GM12878 (cell line): Measurements from ENCODE around the gene FHOD3. TPM values are rescaled to one million over a fixed set of nuclear protein-coding genes. Genes with fewer than 3 reads are reported as not detected.

Experiments used
- ATAC-seq: fragments of 200-7000 bp; cut with Tn5 transposase; 3 replicates; pipeline ENCODE4 v1.9.1; 2020; ENCODE audit warnings: mild to moderate bottlenecking, moderate library complexity
- BruUV-seq: library from RNA; stranded (reverse); fragments of 400-500 nt; replicated peaks from 2 replicates; lab custom pipeline; 2021; lab: Mats Ljungman, UMichigan
- CTCF ChIA-PET: fragments of 300-600 bp; sonication (Branson Sonifier 250); formaldehyde crosslinking; extraction: SDS; loops from one replicate; lab custom pipeline; 2021; ENCODE audit warnings: inconsistent platforms; lab: Yijun Ruan, JAX
- POLR2A ChIA-PET: fragments of 350-600 bp; formaldehyde crosslinking; extraction: SDS; loops from one replicate; lab custom pipeline; 2021; ENCODE audit warnings: inconsistent platforms; lab: Charles Lee
- RAD21 ChIA-PET: fragments of 300-600 bp; sonication (Branson Sonifier 250); formaldehyde crosslinking; loops from one replicate; lab custom pipeline; 2023; ENCODE audit warnings: antibody characterized with exemption; ENCODE audit not compliant: unreplicated experiment; lab: Charles Lee
- SMC1A ChIA-PET: fragments of 300-600 bp; sonication (Branson Sonifier 250); formaldehyde crosslinking; loops from one replicate; lab custom pipeline; 2023; ENCODE audit not compliant: unreplicated experiment, uncharacterized antibody; lab: Charles Lee
- DNase-seq: peaks from one replicate; pipeline ENCODE4 v3.0.0-alpha.2; 2011; ENCODE audit warnings: low read depth, low spot score
- FAIRE-seq: peaks from 3 replicates; lab custom pipeline; 2011; peaks lifted over from hg19 to GRCh38; lab: Jason Lieb, UNC
- H2AFZ ChIP-seq: 2 replicates; pipeline ENCODE4 v1.6.0; 2011; ENCODE audit warnings: low read depth, low read length, control low read depth; ENCODE audit not compliant: control insufficient read depth
- H3K27ac ChIP-seq: 2 replicates; pipeline ENCODE4 v1.5.1; 2011; ENCODE audit warnings: control low read depth; ENCODE audit not compliant: control insufficient read depth, insufficient read depth
- H3K27me3 ChIP-seq, 2 experiments: replicated peaks in 1 of 2; 2 replicates each; pipeline versions ENCODE4 v1.6.0 to v1.6.1; 2011; ENCODE audit warnings: low read length in 1 of 2; ENCODE audit not compliant: control insufficient read depth in 2 of 2, insufficient read depth in 2 of 2
- H3K36me3 ChIP-seq, 2 experiments: 2 replicates each; pipeline ENCODE4 v1.5.1; 2011; ENCODE audit warnings: low read length in 1 of 2; ENCODE audit not compliant: control insufficient read depth in 2 of 2, insufficient read depth in 2 of 2
- H3K4me1 ChIP-seq: 2 replicates; pipeline ENCODE4 v1.6.1; 2011; ENCODE audit warnings: mild to moderate bottlenecking, low read length, moderate library complexity, mixed read lengths; ENCODE audit not compliant: control insufficient read depth, insufficient read depth
- H3K4me2 ChIP-seq: 2 replicates; pipeline ENCODE4 v1.6.0; 2011; ENCODE audit warnings: control low read depth; ENCODE audit not compliant: control insufficient read depth, insufficient read depth
- H3K4me3 ChIP-seq: fragments of 200-600 bp; sonication (generic); 2 replicates; pipeline ENCODE4 v1.5.1; 2016
- H3K79me2 ChIP-seq: 2 replicates; pipeline ENCODE4 v1.6.0; 2011; ENCODE audit warnings: low read length; ENCODE audit not compliant: control insufficient read depth, insufficient read depth
- H3K9ac ChIP-seq: 2 replicates; pipeline ENCODE4 v1.8.0; 2011; ENCODE audit warnings: low read length, control low read depth, mixed read lengths; ENCODE audit not compliant: control insufficient read depth, insufficient read depth
- H3K9me3 ChIP-seq: replicated peaks from 3 replicates; pipeline ENCODE4 v1.5.1; 2011; ENCODE audit warnings: mild to moderate bottlenecking, low read length; ENCODE audit not compliant: control insufficient read depth, insufficient read depth
- H4K20me1 ChIP-seq: 2 replicates; pipeline ENCODE4 v1.6.0; 2011; ENCODE audit not compliant: control insufficient read depth, insufficient read depth
- CBX3 ChIP-seq: fragments of 200-600 bp; sonication (generic); IDR thresholded peaks from 2 replicates; pipeline ENCODE4 v1.6.1; 2016; ENCODE audit warnings: low read depth, borderline replicate concordance
- TBL1XR1 ChIP-seq: IDR thresholded peaks from 2 replicates; pipeline ENCODE4 v1.6.1; 2012; ENCODE audit warnings: low read depth, low read length, improper control_type of control experiment
- WGBS: methylation state at CpG from one replicate; pipeline ENCODE4 v1.1.6; 2016; ENCODE audit warnings: low lambda C conversion rate; ENCODE audit not compliant: insufficient replicate concordance, insufficient coverage; ENCODE audit errors: missing lambda C conversion rate; 5-methylcytosine and 5-hydroxymethylcytosine counted together
- in situ Hi-C: fragments of 300-500 bp; cut with MboI; formaldehyde crosslinking; loops from 9 replicates; pipeline ENCODE4 v1.14.3; 2018; ENCODE audit warnings: mixed read lengths
- intact Hi-C: fragments of 100-400 bp; cut with micrococcal nuclease; formaldehyde crosslinking; loops from one replicate; pipeline ENCODE4 v1.14.2; 2022; ENCODE audit not compliant: unreplicated experiment
- polyA plus RNA-seq, 11 experiments: library from polyadenylated mRNA; depleted of rRNA in 4 of 11; unstranded in 6 of 11; stranded (reverse) in 5 of 11; fragments of >200 nt; fragmentation: Nextera tagmentation in 4 of 11; fragmentation: Illumina TruSeq in 1 of 11; extraction: Ambion mirVana in 4 of 11; extraction: Trizol in 1 of 11; gene quantifications; 1 replicate in 1 of 11; 2 replicates in 10 of 11; pipeline versions ENCODE4 v1.2.1 to v1.2.3, GENCODE V29; 2011 to 2016; ENCODE audit warnings: inconsistent platforms in 2 of 11, missing spikeins in 2 of 11, low read depth in 1 of 11
- total RNA-seq, 4 experiments: library from RNA; depleted of rRNA in 3 of 4; stranded (reverse); fragments of >200 nt in 3 of 4; fragmentation: Illumina TruSeq in 1 of 4; extraction: Trizol in 1 of 4; gene quantifications; 2 replicates each; pipeline versions ENCODE4 v1.2.1 to v1.2.3, GENCODE V29; 2013 to 2021
- TF ChIP-seq, protein P1 (sequence below): fragments of 450-650 bp; IDR thresholded peaks from 2 replicates; pipeline ENCODE4 v1.6.1; 2017; ENCODE audit warnings: mild to moderate bottlenecking, low read depth, inconsistent platforms; ENCODE audit not compliant: poor library complexity, severe bottlenecking

FHOD3 gene
- total and polyA plus RNA-seq, 10 of the 15 experiments (the other 5 are each of a cell fraction or from before 2014, with no cell fraction given) = 0.77 to 26.7 (median 10.4) TPM

GRCh38 chr18:36706134-36706881 is 408.8 kb downstream of the FHOD3 start (continued):
- TF ChIP-seq, protein P1, sequence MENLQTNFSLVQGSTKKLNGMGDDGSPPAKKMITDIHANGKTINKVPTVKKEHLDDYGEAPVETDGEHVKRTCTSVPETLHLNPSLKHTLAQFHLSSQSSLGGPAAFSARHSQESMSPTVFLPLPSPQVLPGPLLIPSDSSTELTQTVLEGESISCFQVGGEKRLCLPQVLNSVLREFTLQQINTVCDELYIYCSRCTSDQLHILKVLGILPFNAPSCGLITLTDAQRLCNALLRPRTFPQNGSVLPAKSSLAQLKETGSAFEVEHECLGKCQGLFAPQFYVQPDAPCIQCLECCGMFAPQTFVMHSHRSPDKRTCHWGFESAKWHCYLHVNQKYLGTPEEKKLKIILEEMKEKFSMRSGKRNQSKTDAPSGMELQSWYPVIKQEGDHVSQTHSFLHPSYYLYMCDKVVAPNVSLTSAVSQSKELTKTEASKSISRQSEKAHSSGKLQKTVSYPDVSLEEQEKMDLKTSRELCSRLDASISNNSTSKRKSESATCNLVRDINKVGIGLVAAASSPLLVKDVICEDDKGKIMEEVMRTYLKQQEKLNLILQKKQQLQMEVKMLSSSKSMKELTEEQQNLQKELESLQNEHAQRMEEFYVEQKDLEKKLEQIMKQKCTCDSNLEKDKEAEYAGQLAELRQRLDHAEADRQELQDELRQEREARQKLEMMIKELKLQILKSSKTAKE = no peak
- TF ChIP-seq TBL1XR1 = no peak

GRCh38 chr18:36708366-36708765 is 410.9 kb downstream of the FHOD3 start:
- no peak overlapping the region for H2AFZ ChIP-seq
- H3K36me3 ChIP-seq = no peaks in the 10 kb centered on the region
- no peaks in the 10 kb centered on the region for H4K20me1 ChIP-seq
- BruUV-seq = no TSS peak
- ChIA-PET RAD21 (no interaction called here), SMC1A (no interaction called here), POLR2A (interaction anchor here (0.6 kb wide), 1 partner anchor 34 kb away, joined by 3 read pairs; no protein-coding TSS in a partner anchor), CTCF (interaction anchor here (1.6 kb wide), 1 partner anchor 20 kb away, joined by 3 read pairs; no protein-coding TSS in a partner anchor)
- H3K27me3 ChIP-seq = no peaks in the 10 kb centered on the region
- no peak overlapping the region for H3K4me3 ChIP-seq
- DNase-seq = no peak
- no peak overlapping the region for H3K4me2 ChIP-seq
- no peak overlapping the region for H3K27ac ChIP-seq
- no peak for ATAC-seq
- no peaks in the 10 kb centered on the region for H3K79me2 ChIP-seq
- FAIRE-seq = no peak
- TF ChIP-seq CBX3 = no peak
- intact Hi-C loops (no loop called here), in situ Hi-C loops (no loop called here)
- WGBS = 51% methylated on average over 4 of the region's 4 CpGs
- H3K9ac ChIP-seq = no peak overlapping the region
- no peaks in the 10 kb centered on the region for H3K9me3 ChIP-seq
- no peaks in the 10 kb centered on the region for H3K4me1 ChIP-seq
